Measurements from ENCODE around the gene EGFR.

DNA sequence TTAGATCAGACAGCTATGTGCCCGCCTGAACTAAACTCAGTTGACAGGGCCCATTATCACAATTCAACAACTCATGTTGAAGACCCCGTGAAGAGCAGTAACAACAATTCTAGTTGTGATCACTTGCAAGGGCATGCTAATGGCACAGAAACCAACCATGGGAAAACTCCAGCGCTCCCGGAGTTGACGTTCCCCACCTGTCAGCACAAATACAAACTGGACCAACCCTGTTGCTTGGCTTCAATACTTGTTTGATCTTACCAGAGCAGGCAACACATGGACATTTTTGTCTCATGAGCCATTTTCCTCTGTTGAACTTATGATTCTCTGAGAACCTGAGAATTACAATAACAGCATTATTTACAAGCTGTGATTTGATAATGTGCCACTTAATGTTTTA is 227.4 kb downstream of the EGFR start:
- TF ChIP-seq, protein P1, sequence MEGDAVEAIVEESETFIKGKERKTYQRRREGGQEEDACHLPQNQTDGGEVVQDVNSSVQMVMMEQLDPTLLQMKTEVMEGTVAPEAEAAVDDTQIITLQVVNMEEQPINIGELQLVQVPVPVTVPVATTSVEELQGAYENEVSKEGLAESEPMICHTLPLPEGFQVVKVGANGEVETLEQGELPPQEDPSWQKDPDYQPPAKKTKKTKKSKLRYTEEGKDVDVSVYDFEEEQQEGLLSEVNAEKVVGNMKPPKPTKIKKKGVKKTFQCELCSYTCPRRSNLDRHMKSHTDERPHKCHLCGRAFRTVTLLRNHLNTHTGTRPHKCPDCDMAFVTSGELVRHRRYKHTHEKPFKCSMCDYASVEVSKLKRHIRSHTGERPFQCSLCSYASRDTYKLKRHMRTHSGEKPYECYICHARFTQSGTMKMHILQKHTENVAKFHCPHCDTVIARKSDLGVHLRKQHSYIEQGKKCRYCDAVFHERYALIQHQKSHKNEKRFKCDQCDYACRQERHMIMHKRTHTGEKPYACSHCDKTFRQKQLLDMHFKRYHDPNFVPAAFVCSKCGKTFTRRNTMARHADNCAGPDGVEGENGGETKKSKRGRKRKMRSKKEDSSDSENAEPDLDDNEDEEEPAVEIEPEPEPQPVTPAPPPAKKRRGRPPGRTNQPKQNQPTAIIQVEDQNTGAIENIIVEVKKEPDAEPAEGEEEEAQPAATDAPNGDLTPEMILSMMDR (IDR thresholded peaks at IDR 0.05): no peak
- TF ChIP-seq POLR2A (IDR thresholded peaks at IDR 0.05): no peak

All from uterus (tissue), 2 donors.